Upper lobe of left lung (tissue), 6 donors: ENCODE measurements around the gene GRIA3. TPM values are rescaled to one million over a fixed set of nuclear protein-coding genes. Genes with fewer than 3 reads are reported as not detected.

ENCODE experiments used
- ATAC-seq, 2 donors: fragments of 200-7000 bp; cut with Tn5 transposase; one replicate each; pipeline ENCODE4 v1.9.1; 2022; ENCODE audit warnings: mild to moderate bottlenecking in 2 of 2, moderate library complexity in 2 of 2; ENCODE audit not compliant: low FRiP score in 2 of 2
- DNase-seq, 2 donors: peaks; one replicate each; pipeline ENCODE4 v3.0.0-alpha.2; 2019 to 2020
- H3K27ac ChIP-seq, 4 donors: fragments of 200-600 bp; sonication (generic); one replicate each; pipeline ENCODE4 v1.5.1; 2016 to 2019
- H3K27me3 ChIP-seq, 4 donors: fragments of 200-600 bp; sonication (generic); one replicate each; pipeline ENCODE4 v1.5.1; 2017 to 2019
- H3K36me3 ChIP-seq, 4 donors: fragments of 200-600 bp; sonication (generic); one replicate each; pipeline ENCODE4 v1.5.1; 2016 to 2019
- H3K4me1 ChIP-seq, 4 donors: fragments of 200-600 bp; sonication (generic); one replicate each; pipeline ENCODE4 v1.5.1; 2018 to 2019
- H3K4me3 ChIP-seq, 4 donors: fragments of 200-600 bp; sonication (generic); one replicate each; pipeline ENCODE4 v1.5.1; 2017 to 2019; ENCODE audit warnings: mild to moderate bottlenecking in 2 of 4, moderate library complexity in 1 of 4
- H3K9me3 ChIP-seq, 4 donors: fragments of 200-600 bp; sonication (generic); one replicate each; pipeline ENCODE4 v1.5.1; 2018 to 2019
- CTCF ChIP-seq, 6 experiments: fragments of 450-650 bp in 4 of 6; fragments of 200-600 bp in 2 of 6; sonication (generic) in 2 of 6; IDR thresholded peaks; one replicate each; pipeline ENCODE4 v1.5.1; 2016 to 2019; ENCODE audit warnings: antibody characterized with exemption in 6 of 6
- EP300 ChIP-seq, 4 donors: sonication (generic); formaldehyde crosslinking; IDR thresholded peaks; one replicate each; pipeline ENCODE4 v1.5.1; 2017; ENCODE audit warnings: antibody characterized with exemption in 4 of 4, control low read depth in 2 of 4
- POLR2A ChIP-seq, 4 donors: fragments of 450-650 bp; IDR thresholded peaks; one replicate each; pipeline ENCODE4 v1.5.1; 2016 to 2017; ENCODE audit warnings: antibody characterized with exemption in 4 of 4, mild to moderate bottlenecking in 2 of 4
- POLR2AphosphoS5 ChIP-seq, 2 donors: sonication (generic); formaldehyde crosslinking; IDR thresholded peaks; one replicate each; pipeline ENCODE4 v1.5.1; 2017; ENCODE audit warnings: antibody characterized with exemption in 2 of 2
- WGBS, 2 donors: methylation state at CpG; one replicate each; pipeline ENCODE4 v1.1.5; 2017 to 2018; 5-methylcytosine and 5-hydroxymethylcytosine counted together
- total RNA-seq, 6 donors: library from RNA; depleted of rRNA in 4 of 6; stranded (reverse); fragments of >200 nt in 4 of 6; gene quantifications; one replicate each; pipeline versions ENCODE4 v1.1.0 to v1.2.1, GENCODE V29; 2016 to 2021
- donor health status: DM: no; HTN: no; CAD: no; lungs with moderate emphysema.
- donor health status: DM: no; HTN: yes; CAD: no; lungs with severe emphysema.

Gene GRIA3
- total RNA-seq, 6 donors from 2014 or later = under 0.01 to 0.57 (median 0.29) TPM; not detected in 3

GRCh38 chrX:123223859-123224258, 39.8 kb downstream of the GRIA3 start:
- ATAC-seq (no peak), DNase-seq (no peak)
- no peaks in the 10 kb centered on the region for H3K27me3 ChIP-seq
- H3K9me3 ChIP-seq = no peaks in the 10 kb centered on the region
- no peak for TF ChIP-seq POLR2A (IDR thresholded peaks at IDR 0.05)
- no peak overlapping the region for H3K4me3 ChIP-seq
- no peaks in the 10 kb centered on the region for H3K4me1 ChIP-seq
- H3K27ac ChIP-seq = no peak overlapping the region
- no peaks in the 10 kb centered on the region for H3K36me3 ChIP-seq

DNA sequence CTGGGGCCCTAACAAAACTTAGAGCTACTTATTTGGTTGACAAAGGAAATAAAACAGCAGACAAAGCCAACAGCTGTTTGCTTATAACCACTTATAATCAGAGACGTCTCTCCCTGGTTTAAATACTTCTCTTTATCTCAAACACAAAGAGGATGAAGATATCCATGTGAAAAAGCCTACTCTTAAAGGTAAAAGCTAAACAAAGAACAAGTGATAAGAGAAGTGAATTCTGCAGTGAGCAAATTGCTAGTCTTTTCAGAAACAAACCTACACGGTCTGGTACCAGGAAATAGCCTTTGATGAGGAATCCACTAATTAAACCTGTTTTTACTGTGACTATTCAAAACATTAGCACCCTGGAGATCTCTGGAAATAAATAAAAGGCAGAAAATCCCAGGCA, 46.7 kb downstream of the GRIA3 start:
- Histone ChIP-seq H3K9me3 (no peaks in the 10 kb centered on the region), H3K4me3 (no peak overlapping the region), H3K36me3 (no peaks in the 10 kb centered on the region), H3K27ac (no peak overlapping the region), H3K4me1 (no peaks in the 10 kb centered on the region), H3K27me3 (no peaks in the 10 kb centered on the region)
- ATAC-seq = no peak
- TF ChIP-seq POLR2AphosphoS5 (IDR thresholded peaks at IDR 0.05) = no peak
- no peak for TF ChIP-seq EP300 (IDR thresholded peaks at IDR 0.05)
- TF ChIP-seq POLR2A (IDR thresholded peaks at IDR 0.05) = no peak
- no peak for TF ChIP-seq CTCF (IDR thresholded peaks at IDR 0.05)
- DNase-seq = no peak
- 25 to 33% methylated on average over 2 of the region's 2 CpGs for WGBS, 2 donors

- DNase-seq (no peak), ATAC-seq (no peak)
- Histone ChIP-seq H3K9me3 (no peaks in the 10 kb centered on the region), H3K4me1 (no peaks in the 10 kb centered on the region), H3K27me3 (no peaks in the 10 kb centered on the region), H3K27ac (no peak overlapping the region), H3K36me3 (no peaks in the 10 kb centered on the region), H3K4me3 (no peak overlapping the region)
- TF ChIP-seq CTCF (IDR thresholded peaks at IDR 0.05) = no peak
- no peak for TF ChIP-seq EP300 (IDR thresholded peaks at IDR 0.05)
- TF ChIP-seq POLR2AphosphoS5 (IDR thresholded peaks at IDR 0.05) = no peak
Observed at GRCh38 chrX:123236859-123237258, 52.8 kb downstream of the GRIA3 start.

DNA sequence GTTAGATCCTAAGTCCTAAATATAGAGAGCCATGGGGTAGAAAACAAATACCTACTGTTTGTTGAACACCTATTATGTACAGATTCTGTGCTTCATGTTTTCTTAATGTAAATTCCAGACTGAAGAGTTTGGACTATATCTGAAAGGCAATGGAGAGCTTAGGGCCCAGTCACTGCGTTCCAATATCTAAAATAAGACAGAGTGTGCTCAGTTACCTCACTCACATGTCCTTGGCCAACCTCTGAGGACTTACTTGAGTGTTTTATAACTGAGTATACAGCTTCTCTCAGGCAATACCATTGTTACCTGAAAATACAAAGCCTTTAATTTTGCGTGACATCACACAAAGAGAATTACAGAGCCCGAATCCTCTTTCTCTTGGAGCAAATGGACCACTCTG, 53.2 kb downstream of the GRIA3 start:
- Histone ChIP-seq H3K4me1 (no peaks in the 10 kb centered on the region), H3K36me3 (no peaks in the 10 kb centered on the region), H3K9me3 (no peaks in the 10 kb centered on the region), H3K4me3 (no peak overlapping the region), H3K27me3 (no peaks in the 10 kb centered on the region), H3K27ac (no peak overlapping the region)
- no peak for TF ChIP-seq POLR2A (IDR thresholded peaks at IDR 0.05)
- no peak for TF ChIP-seq CTCF (IDR thresholded peaks at IDR 0.05)
- no peak for TF ChIP-seq EP300 (IDR thresholded peaks at IDR 0.05)
- TF ChIP-seq POLR2AphosphoS5 (IDR thresholded peaks at IDR 0.05) = no peak
- ATAC-seq (no peak), DNase-seq (no peak)
- WGBS, 2 donors = 63 to 68% methylated on average over 3 of the region's 3 CpGs

GRCh38 chrX:123254457-123254856, 70.4 kb downstream of the GRIA3 start:
- no peak for DNase-seq
- Histone ChIP-seq H3K27me3 (no peaks in the 10 kb centered on the region), H3K9me3 (no peaks in the 10 kb centered on the region), H3K4me1 (no peaks in the 10 kb centered on the region), H3K4me3 (no peak overlapping the region), H3K27ac (no peak overlapping the region), H3K36me3 (no peaks in the 10 kb centered on the region)
- no peak for TF ChIP-seq POLR2AphosphoS5 (IDR thresholded peaks at IDR 0.05)
- TF ChIP-seq CTCF (IDR thresholded peaks at IDR 0.05) = no peak
- TF ChIP-seq POLR2A (IDR thresholded peaks at IDR 0.05) = no peak
- TF ChIP-seq EP300 (IDR thresholded peaks at IDR 0.05) = no peak
- WGBS, 2 donors = 59 to 93% methylated on average over 1 of the region's 1 CpG
- ATAC-seq = no peak
